HCT116 (cell line): ENCODE data around the gene TMEM44.

Experiments used
- CEBPB ChIP-seq: IDR thresholded peaks from 2 replicates; pipeline ENCODE4 v1.6.1; 2012; ENCODE audit warnings: low read depth
- CTCF ChIP-seq, 3 experiments: fragments of 200-600 bp in 1 of 3; sonication (generic) in 1 of 3; IDR thresholded peaks in 2 of 3; conservative IDR thresholded peaks in 1 of 3; 2 replicates each; pipeline ENCODE4 v1.5.1; 2012 to 2017; ENCODE audit warnings: low read depth in 2 of 3, low read length in 2 of 3, antibody characterized with exemption in 1 of 3, borderline replicate concordance in 1 of 3, control low read depth in 1 of 3, mild to moderate bottlenecking in 1 of 3, mixed read lengths in 1 of 3, mixed run types in 1 of 3, moderate library complexity in 1 of 3; ENCODE audit not compliant: insufficient read depth in 1 of 3
- ELF1 ChIP-seq: IDR thresholded peaks from 2 replicates; pipeline ENCODE4 v1.6.1; 2012; ENCODE audit warnings: low read depth, borderline replicate concordance
- POLR2A ChIP-seq: IDR thresholded peaks from 2 replicates; pipeline ENCODE4 v1.7.0; 2011; ENCODE audit warnings: borderline replicate concordance; ENCODE audit not compliant: insufficient read depth, insufficient read length; ENCODE audit errors: extremely low read depth
- POLR2AphosphoS5 ChIP-seq: IDR thresholded peaks from 2 replicates; pipeline ENCODE4 v1.6.1; 2011; ENCODE audit warnings: mild to moderate bottlenecking, low read depth, low read length, moderate library complexity

GRCh38 chr3:194657439-194657838 is 24.2 kb upstream of the TMEM44 start:
- TF ChIP-seq POLR2AphosphoS5, result no peak
- TF ChIP-seq POLR2A, result no peak
- TF ChIP-seq CTCF (IDR thresholded peaks at IDR 0.05 in 2 of 3, conservative IDR thresholded peaks at IDR 0.05 in 1 of 3; ENCODE audit: borderline replicate concordance in 1 of 3, insufficient read depth in 1 of 3, low read depth in 2 of 3, low read length in 2 of 3), result no peak
- TF ChIP-seq ELF1, result no peak
- TF ChIP-seq CEBPB, result no peak
